ENCODE results near the gene PTH.

The PTH gene

GRCh38 chr11:13450832-13451397 lies 44.9 kb downstream of the PTH start:
- no peak for TF ChIP-seq ZFX (IDR thresholded peaks at IDR 0.05)
- TF ChIP-seq CTCF (conservative IDR thresholded peaks at IDR 0.05) = no peak
- no peak overlapping the region for H3K27ac ChIP-seq

GRCh38 chr11:13449522-13449921 lies 46.3 kb downstream of the PTH start:
- H3K27ac ChIP-seq = no peak overlapping the region
- TF ChIP-seq ZFX (IDR thresholded peaks at IDR 0.05) = no peak
- no peak for TF ChIP-seq CTCF (conservative IDR thresholded peaks at IDR 0.05)

GRCh38 chr11:13448876-13449275 lies 46.9 kb downstream of the PTH start:
- TF ChIP-seq ZFX (IDR thresholded peaks at IDR 0.05) (no peak), CTCF (conservative IDR thresholded peaks at IDR 0.05) (no peak)
- no peak overlapping the region for H3K27ac ChIP-seq

GRCh38 chr11:13446444-13446843 lies 49.4 kb downstream of the PTH start:
- TF ChIP-seq CTCF (conservative IDR thresholded peaks at IDR 0.05) (no peak), ZFX (IDR thresholded peaks at IDR 0.05) (no peak)
- no peak overlapping the region for H3K27ac ChIP-seq

- H3K27ac ChIP-seq = no peak overlapping the region
- TF ChIP-seq CTCF (conservative IDR thresholded peaks at IDR 0.05) (no peak), ZFX (IDR thresholded peaks at IDR 0.05) (no peak)
Measured at GRCh38 chr11:13445588-13445987, 50.2 kb downstream of the PTH start.

All from C4-2B (cell line).